Testis (tissue), 2 donors: ENCODE results near the gene EXOC2.

Source experiments
- CTCF ChIP-seq, 3 experiments: fragments of 450-650 bp in 2 of 3; fragments of 200-600 bp in 1 of 3; sonication (generic) in 1 of 3; IDR thresholded peaks; one replicate each; pipeline ENCODE4 v1.5.1; 2016 to 2019; ENCODE audit warnings: antibody characterized with exemption in 3 of 3, mild to moderate bottlenecking in 2 of 3, moderate library complexity in 1 of 3
- POLR2A ChIP-seq: fragments of 450-650 bp; IDR thresholded peaks from one replicate; pipeline ENCODE4 v1.6.1; 2017; ENCODE audit warnings: antibody characterized with exemption, mild to moderate bottlenecking, moderate library complexity

GRCh38 chr6:548091-548490 lies 144.8 kb downstream of the EXOC2 start:
- no peak for TF ChIP-seq POLR2A
- TF ChIP-seq CTCF (IDR thresholded peaks at IDR 0.05): no peak
